ENCODE results near the gene ITPRIP.

ITPRIP gene

DNA sequence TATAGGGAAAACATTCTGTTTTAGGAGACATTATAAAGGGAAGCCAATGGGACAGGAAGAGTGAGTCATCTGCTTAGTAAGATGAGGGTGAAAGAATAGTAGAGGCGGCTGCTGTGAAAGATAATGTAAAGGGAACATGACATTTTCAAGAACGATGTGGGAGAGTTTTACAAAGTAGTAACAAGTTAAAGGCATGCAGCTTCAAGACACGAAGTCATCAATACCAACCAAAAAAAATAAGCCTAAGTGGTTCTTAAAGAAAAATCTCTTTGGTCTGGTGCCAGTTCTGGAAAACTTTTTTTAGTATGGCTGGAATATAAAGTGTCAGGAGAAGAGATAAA lies 77.5 kb downstream of the ITPRIP start:
- FAIRE-seq = no peak
- TF ChIP-seq PAX5 (IDR thresholded peaks at IDR 0.05; ENCODE audit: insufficient read depth, low read length, severe bottlenecking) (no peak), SPI1 (IDR thresholded peaks at IDR 0.05; ENCODE audit: low read depth, low read length) (no peak), POLR2A (IDR thresholded peaks at IDR 0.05; ENCODE audit: low read depth, low read length) (no peak), TAF1 (IDR thresholded peaks at IDR 0.05; ENCODE audit: low read depth, low read length) (no peak), POLR2AphosphoS5 (IDR thresholded peaks at IDR 0.05; ENCODE audit: low read depth, low read length) (no peak), POU2F2 (IDR thresholded peaks at IDR 0.05; ENCODE audit: low read depth, low read length) (no peak)
- no peak for DNase-seq (ENCODE audit: insufficient read length, low spot score)

DNA sequence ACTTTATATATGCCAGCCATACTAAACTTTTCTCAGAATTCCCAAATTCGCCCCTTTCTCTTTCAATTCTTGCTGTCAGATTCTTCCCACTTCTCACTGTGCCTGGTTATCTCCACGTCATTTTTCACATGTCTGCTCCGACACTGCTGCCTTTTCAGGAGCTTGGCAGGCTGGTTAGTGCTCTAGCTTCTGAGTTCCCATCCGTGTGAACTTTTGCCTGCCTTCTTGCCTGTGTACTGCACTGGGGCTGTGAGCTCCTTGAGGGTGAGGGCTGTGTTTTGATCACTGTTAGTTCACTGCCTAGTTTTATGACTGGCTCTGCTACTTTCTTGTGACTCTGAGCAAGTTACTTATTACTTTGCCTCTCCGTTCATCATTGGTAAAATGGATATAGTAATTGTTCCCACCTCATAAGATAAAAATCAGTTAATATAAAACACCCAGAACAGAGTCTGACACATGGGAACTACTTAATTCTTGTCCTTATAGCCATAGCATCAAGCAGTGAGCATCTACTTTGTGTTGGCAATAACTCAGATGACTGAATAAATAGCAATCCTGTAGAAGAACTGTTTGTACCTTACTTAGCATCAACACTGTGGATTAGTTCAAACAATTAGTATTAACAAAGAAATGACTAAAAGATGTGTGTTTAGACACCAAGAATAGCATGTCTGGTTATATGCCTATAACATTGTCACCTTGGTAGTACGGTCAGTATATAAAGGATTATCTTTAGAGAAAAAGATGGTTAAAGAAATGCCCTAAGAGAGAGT lies 78.1 kb downstream of the ITPRIP start:
- TF ChIP-seq POU2F2 (IDR thresholded peaks at IDR 0.05; ENCODE audit: low read depth, low read length) (no peak), POLR2AphosphoS5 (IDR thresholded peaks at IDR 0.05; ENCODE audit: low read depth, low read length) (no peak), POLR2A (IDR thresholded peaks at IDR 0.05; ENCODE audit: low read depth, low read length) (no peak), PAX5 (IDR thresholded peaks at IDR 0.05; ENCODE audit: insufficient read depth, low read length, severe bottlenecking) (no peak), TAF1 (IDR thresholded peaks at IDR 0.05; ENCODE audit: low read depth, low read length) (no peak)
- DNase-seq (ENCODE audit: insufficient read length, low spot score) (no peak), FAIRE-seq (no peak)

All from GM12891 (cell line).